HG02938 (cell line): Measurements from ENCODE around the gene INTS1.

Source experiments
- ATAC-seq: cut with Tn5 transposase; IDR thresholded peaks from one replicate; pipeline ENCODE4 v1.9.1; 2021; ENCODE audit warnings: mild to moderate bottlenecking, moderate library complexity; ENCODE audit not compliant: unreplicated experiment

INTS1 gene

GRCh38 chr7:1508277-1508758, 4.1 kb upstream of the INTS1 start:
- ATAC-seq, result no peak

GRCh38 chr7:1505731-1506550, 1.8 kb upstream of the INTS1 start:
- ATAC-seq, result no peak

DNA sequence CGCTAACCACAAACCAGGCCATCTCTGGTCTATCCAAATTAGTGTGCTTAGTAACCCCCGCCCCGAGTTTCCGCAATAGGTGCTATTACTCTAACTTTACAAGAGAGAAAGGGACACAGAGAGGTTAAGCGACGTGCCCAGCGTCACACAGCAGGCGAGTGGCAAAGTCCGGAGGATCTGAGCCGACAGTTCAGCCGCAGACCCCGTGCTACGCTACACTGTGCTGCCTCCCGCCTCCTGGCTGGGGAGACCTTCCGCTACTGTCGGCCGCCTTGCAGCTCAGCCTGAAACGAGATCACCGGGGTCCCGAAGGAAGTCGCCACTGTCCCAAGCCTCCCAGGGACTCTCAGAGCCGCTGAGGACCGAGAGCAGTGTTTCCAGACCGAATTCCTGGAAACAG, 799 bp downstream of the INTS1 start:
- no peak for ATAC-seq

GRCh38 chr7:1502845-1503244, 1.3 kb downstream of the INTS1 start:
- no peak for ATAC-seq

- no peak for ATAC-seq
Measured at GRCh38 chr7:1501487-1502270, 2.5 kb downstream of the INTS1 start.

- ATAC-seq, result no peak
Measured at GRCh38 chr7:1500064-1500807, 4.0 kb downstream of the INTS1 start.

- ATAC-seq, result no peak
Measured at GRCh38 chr7:1499367-1500029, 4.7 kb downstream of the INTS1 start.

GRCh38 chr7:1498370-1499305, 5.6 kb downstream of the INTS1 start:
- no peak for ATAC-seq

DNA sequence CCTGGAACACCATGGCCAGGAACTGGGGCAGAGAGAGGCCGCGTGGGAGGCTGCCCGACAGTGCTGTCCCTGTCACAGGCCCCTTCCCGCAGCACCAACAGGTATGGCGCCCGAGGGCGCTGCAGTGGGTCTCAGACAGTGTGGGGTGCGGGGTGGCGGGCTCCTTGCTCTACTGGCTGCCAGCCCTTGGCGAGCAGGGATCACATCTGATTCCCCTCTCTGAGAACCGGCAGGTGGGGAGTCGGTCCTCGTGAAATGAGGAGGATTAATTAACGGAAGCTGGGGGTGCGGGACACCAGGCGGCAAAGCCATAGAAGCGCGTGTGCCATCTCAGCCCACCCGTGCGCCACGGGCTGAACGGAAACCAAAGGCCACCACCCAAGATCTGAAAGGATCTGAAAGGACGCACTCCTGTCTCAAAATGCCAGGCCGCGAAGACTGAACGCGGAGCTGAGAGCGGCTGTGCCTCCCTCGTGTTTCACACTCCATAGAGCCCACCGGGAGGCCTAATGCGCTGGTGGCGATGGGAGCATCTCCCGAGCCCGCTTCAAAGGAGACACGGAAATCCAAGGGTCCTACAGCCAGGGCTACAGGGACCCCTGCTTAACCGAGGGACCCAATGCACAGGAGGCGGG, 6.8 kb downstream of the INTS1 start:
- ATAC-seq, result no peak

DNA sequence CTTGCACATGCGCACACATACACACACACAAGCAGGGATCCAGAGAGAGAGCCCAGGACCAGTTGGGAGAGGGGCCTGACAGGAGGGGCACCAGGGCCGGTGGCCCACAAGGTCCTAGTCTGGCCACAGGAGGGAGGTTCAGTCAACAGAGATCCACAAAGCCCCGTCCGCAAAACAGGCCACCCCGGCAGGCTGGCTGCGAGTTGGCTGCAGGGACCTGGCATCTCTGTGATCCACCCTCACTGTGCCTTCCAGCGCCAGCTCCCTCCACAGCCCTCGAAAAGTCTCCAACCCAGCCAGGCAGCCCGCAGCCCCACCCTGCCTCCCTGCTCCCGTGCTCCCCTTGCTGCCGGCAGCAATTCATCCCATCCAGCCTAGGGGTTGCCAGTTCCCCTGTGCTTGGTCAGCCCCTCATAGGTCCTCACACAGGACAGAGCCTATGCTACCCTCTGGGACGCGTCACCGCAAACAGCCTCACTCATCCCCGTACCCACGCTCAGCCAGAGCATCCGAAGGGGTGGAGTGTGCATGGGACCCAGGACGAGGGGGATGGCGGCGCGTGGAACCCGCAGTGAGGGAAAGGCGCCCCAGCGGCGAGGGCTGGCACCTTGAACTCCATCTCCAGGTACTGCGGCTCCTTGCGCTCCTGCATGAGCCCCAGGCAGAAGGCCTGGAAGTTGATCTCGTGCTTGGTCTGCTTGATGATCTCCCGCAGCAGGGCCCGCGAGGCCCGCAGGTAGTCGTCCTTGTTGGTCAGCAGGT, 7.5 kb downstream of the INTS1 start:
- no peak for ATAC-seq

DNA sequence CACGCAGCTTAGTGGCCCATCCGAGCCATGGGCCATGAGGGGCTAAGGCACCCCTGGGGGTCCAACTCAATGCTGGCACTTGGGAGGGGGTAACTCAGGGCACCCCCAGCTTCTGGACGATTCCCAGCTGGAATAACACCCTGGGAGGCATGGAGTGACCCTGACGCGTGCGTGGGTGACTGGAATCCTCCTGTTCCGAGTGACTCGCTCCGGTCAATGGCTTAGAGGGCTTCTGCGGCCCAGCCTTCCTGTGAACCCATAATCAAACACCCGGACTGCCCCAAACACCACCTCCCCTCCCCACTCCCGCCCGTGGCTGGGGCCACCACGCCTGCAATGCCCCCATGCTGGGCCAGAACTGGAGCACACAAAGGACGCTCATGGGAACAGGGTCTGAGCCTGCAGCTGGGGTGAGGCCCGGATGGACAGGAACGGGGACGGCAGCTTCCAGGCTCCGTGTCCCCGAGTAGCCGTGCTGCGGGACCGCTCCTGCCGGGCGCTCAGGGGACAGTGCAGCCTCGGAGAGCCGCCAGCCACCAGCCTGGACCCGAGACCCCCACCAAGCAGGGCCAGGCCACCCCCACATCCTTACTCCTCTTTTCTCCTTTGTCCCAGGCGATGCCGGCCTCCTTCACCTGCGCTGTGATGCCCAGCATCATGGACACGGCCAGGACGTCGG, 8.5 kb downstream of the INTS1 start:
- no peak for ATAC-seq

DNA sequence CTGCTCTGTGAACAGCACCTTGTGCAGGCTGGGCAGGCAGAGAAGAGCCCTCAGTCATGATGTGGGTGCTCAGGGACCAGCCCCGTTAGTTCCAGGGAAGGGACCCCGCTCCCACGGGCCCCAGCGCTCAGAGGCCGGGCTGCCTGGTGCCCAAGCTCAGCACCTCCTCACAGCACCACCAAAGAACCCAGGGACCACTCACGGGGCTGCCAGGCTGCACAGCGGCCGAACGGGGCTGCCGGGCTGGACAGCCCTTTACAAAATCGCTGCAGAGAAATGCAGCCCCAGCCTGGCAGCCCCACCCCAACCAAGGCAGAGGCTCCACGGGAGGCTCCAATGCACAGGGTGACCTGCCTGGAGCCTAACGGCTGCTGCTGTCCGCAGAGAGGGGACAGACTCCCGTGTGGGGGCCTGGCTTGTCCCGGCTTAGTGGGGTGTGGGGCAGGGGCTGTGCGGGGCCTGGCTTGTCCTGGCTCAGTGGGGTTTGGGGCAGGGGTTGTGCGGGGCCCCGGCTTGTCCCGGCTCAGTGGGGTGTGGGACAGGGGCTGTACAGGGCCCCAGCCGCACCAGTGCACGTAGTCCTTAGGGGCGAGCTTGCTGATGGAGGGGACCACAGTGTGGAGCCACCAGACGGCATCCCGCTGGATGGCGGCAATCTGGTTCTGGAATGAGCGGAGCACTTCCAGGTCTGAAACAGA, 9.2 kb downstream of the INTS1 start:
- ATAC-seq, result no peak

DNA sequence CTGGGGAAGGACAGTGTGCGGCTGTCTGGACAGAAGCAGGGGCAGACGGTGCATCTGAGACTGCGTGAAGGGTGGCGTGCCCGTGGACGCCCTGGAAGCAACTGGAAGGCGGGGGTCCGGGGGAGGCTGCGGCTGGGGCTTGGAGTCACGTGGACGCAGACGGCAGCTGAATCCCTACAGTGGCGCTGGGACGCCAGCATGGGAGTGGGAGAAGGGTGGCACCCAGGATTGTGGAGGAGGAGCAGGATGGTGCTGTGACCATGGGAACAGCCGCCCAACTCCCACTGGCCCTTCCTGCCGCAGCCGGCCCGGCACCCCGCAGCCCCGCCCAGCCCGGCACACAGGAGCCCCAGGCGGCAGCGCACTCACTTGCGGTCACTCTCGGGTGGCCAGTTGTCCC, 9.7 kb downstream of the INTS1 start:
- no peak for ATAC-seq

DNA sequence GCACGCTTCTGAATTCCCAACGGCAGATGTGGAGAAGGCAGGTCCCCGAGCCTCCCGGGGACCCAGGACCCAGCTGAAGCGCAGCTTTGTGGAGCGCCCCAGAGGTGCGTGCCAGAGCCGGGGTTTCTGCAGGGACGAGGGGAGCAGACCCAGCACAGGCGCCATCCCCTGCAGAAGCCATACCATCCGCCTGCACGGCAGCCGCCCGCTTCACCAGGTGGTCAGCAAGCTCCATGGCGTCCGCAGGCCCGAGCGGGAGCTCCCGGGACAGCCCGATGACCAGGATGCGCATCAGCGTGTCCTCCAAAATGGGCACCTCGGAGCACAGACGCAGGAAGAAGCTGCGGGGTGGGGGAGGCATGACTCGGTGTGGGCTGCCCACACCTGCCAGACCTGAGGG, 10.6 kb downstream of the INTS1 start:
- ATAC-seq, result no peak

- ATAC-seq, result no peak
Measured at GRCh38 chr7:1493129-1493528, 11.1 kb downstream of the INTS1 start.

DNA sequence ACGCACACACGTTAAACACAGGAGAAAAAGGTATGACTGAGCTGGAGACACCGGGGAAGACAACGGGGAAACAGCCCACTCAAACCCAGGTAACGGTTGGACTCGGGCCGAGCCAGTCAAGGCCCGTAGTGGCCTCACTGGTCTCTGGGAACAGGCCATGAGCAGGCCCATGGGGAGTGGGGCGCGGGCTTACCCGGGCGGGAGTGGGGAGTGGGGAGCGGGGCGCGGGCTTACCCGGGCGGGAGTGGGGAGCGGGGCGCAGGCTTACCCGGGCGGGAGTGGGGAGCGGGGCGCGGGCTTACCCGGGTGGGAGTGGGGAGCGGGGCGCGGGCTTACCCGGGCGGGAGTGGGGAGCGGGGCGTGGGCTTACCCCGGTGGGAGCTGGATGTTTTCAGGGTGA, 11.5 kb downstream of the INTS1 start:
- ATAC-seq, result no peak

DNA sequence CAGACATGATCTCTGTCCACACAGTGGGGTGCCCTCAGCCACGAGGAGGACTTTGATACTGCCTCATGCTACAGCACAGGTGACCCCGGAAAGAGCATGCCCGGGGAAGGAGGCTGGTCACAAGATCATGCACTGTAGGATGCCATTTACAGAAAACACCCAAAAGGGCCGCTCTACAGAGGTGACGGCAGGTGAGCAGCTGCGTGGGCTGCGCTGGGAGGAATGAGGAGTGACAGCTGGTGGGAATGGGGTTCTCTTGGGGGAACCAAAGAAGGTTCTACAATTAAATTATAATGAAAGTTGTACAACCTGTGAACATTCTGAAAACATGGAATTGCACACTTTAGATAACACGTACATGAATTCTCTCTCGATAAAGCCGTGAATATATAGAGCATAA, 12.0 kb downstream of the INTS1 start:
- no peak for ATAC-seq
